OCI-LY3 (cell line): ENCODE measurements around the gene NTNG2.

Source experiments
- H2AFZ ChIP-seq: fragments of 200-600, 300-600 bp; shearing (Covaris generic); 2 replicates; pipeline ENCODE4 v1.6.0; 2014; ENCODE audit warnings: antibody characterized with exemption, low read depth, low read length
- H3K27ac ChIP-seq: fragments of 200-600, 300-600 bp; sonication (generic); 2 replicates; pipeline ENCODE4 v1.5.1; 2014; ENCODE audit warnings: mild to moderate bottlenecking, low read length, moderate library complexity, mixed read lengths
- H3K27me3 ChIP-seq: fragments of 200-600, 300-600 bp; sonication (generic); 2 replicates; pipeline ENCODE4 v1.6.1; 2014; ENCODE audit warnings: low read depth, low read length, mixed read lengths
- H3K36me3 ChIP-seq: fragments of 200-600, 300-600 bp; sonication (generic); replicated peaks from 2 replicates; pipeline ENCODE3; 2014; ENCODE audit warnings: low read depth, low read length, mixed read lengths
- H3K4me1 ChIP-seq: fragments of 300-600, 200-600 bp; sonication (generic); 2 replicates; pipeline ENCODE4 v1.6.1; 2014; ENCODE audit warnings: low read length, mixed read lengths
- H3K4me2 ChIP-seq: fragments of 200-600, 300-600 bp; sonication (generic); 2 replicates; pipeline ENCODE4 v1.6.1; 2014; ENCODE audit warnings: low read length, mixed read lengths
- H3K4me3 ChIP-seq: fragments of 300-600, 200-600 bp; sonication (generic); 2 replicates; pipeline ENCODE4 v1.5.1; 2014; ENCODE audit warnings: antibody characterized with exemption, mild to moderate bottlenecking, low read length, moderate library complexity
- H3K79me2 ChIP-seq: fragments of 300-600, 200-600 bp; shearing (Covaris generic); 2 replicates; pipeline ENCODE4 v1.6.1; 2014; ENCODE audit warnings: mild to moderate bottlenecking, low read length, mixed read lengths
- H3K9ac ChIP-seq: fragments of 300-600, 200-600 bp; shearing (Covaris generic); 2 replicates; pipeline ENCODE4 v1.6.0; 2014; ENCODE audit warnings: mild to moderate bottlenecking, low read length, moderate library complexity
- H3K9me3 ChIP-seq: fragments of 200-600, 300-600 bp; shearing (Covaris generic); 2 replicates; pipeline ENCODE4 v1.6.1; 2014; ENCODE audit warnings: low read length, mixed read lengths; ENCODE audit not compliant: insufficient read depth
- H4K20me1 ChIP-seq: fragments of 200-600, 300-600 bp; sonication (generic); 2 replicates; pipeline ENCODE4 v1.6.1; 2016; ENCODE audit warnings: low read length, mixed read lengths; ENCODE audit not compliant: insufficient read depth
- CTCF ChIP-seq: fragments of 200-600, 300-600 bp; sonication (generic); IDR thresholded peaks from 2 replicates; pipeline ENCODE4 v1.5.1; 2014; ENCODE audit warnings: antibody characterized with exemption, low read length, low read depth
- EZH2phosphoT487 ChIP-seq: fragments of 200-600 bp; shearing (Covaris generic); IDR thresholded peaks from 2 replicates; pipeline ENCODE4 v1.6.1; 2018; ENCODE audit warnings: antibody characterized with exemption, mixed run types, low read depth

NTNG2 gene

GRCh38 chr9:132176338-132176737, 14.5 kb downstream of the NTNG2 start:
- no peak for TF ChIP-seq EZH2phosphoT487
- TF ChIP-seq CTCF: no peak
- Histone ChIP-seq H3K27ac (no peak overlapping the region), H2AFZ (no peak overlapping the region), H3K79me2 (no peaks in the 10 kb centered on the region), H3K36me3 (no peaks in the 10 kb centered on the region), H3K9me3 (no peaks in the 10 kb centered on the region), H3K9ac (no peak overlapping the region), H3K27me3 (peaks cover 22% of the 10 kb centered on the region), H3K4me2 (no peak overlapping the region), H3K4me1 (no peaks in the 10 kb centered on the region), H4K20me1 (no peaks in the 10 kb centered on the region), H3K4me3 (no peak overlapping the region)

- no peak overlapping the region for H3K4me2 ChIP-seq
- H3K79me2 ChIP-seq: no peaks in the 10 kb centered on the region
- no peak overlapping the region for H3K27ac ChIP-seq
- H3K27me3 ChIP-seq: peaks cover 45% of the 10 kb centered on the region
- H3K4me3 ChIP-seq: no peak overlapping the region
- TF ChIP-seq EZH2phosphoT487 (no peak), CTCF (no peak)
- H3K36me3 ChIP-seq: no peaks in the 10 kb centered on the region
- no peak overlapping the region for H3K9ac ChIP-seq
- H3K4me1 ChIP-seq: peaks cover 22% of the 10 kb centered on the region
- H2AFZ ChIP-seq: no peak overlapping the region
- H3K9me3 ChIP-seq: no peaks in the 10 kb centered on the region
- no peaks in the 10 kb centered on the region for H4K20me1 ChIP-seq
Observed at GRCh38 chr9:132181796-132182313, 20.0 kb downstream of the NTNG2 start.

GRCh38 chr9:132182314-132183091, 20.6 kb downstream of the NTNG2 start:
- no peaks in the 10 kb centered on the region for H3K36me3 ChIP-seq
- no peak overlapping the region for H3K9ac ChIP-seq
- no peaks in the 10 kb centered on the region for H3K79me2 ChIP-seq
- no peak overlapping the region for H3K4me3 ChIP-seq
- no peak overlapping the region for H2AFZ ChIP-seq
- H3K27me3 ChIP-seq: peaks cover 47% of the 10 kb centered on the region
- peaks cover 28% of the 10 kb centered on the region for H3K4me1 ChIP-seq
- no peak for TF ChIP-seq EZH2phosphoT487
- no peak for TF ChIP-seq CTCF
- no peak overlapping the region for H3K4me2 ChIP-seq
- no peaks in the 10 kb centered on the region for H3K9me3 ChIP-seq
- no peaks in the 10 kb centered on the region for H4K20me1 ChIP-seq
- no peak overlapping the region for H3K27ac ChIP-seq

- no peaks in the 10 kb centered on the region for H3K36me3 ChIP-seq
- H3K9ac ChIP-seq: no peak overlapping the region
- H3K4me2 ChIP-seq: no peak overlapping the region
- H3K27me3 ChIP-seq: peaks cover 47% of the 10 kb centered on the region
- H3K9me3 ChIP-seq: no peaks in the 10 kb centered on the region
- no peaks in the 10 kb centered on the region for H4K20me1 ChIP-seq
- peaks cover 34% of the 10 kb centered on the region for H3K4me1 ChIP-seq
- TF ChIP-seq CTCF (no peak), EZH2phosphoT487 (no peak)
- H2AFZ ChIP-seq: no peak overlapping the region
- no peak overlapping the region for H3K4me3 ChIP-seq
- H3K27ac ChIP-seq: no peak overlapping the region
- no peaks in the 10 kb centered on the region for H3K79me2 ChIP-seq
Observed at GRCh38 chr9:132183134-132183533, 21.3 kb downstream of the NTNG2 start.
